Mucosa of stomach (tissue), 1 donor: ENCODE data around the gene TAMALIN.

ENCODE experiments used
- H3K27me3 ChIP-seq: one replicate; pipeline ENCODE4 v1.7.0; 2013; ENCODE audit warnings: mild to moderate bottlenecking, low read length; ENCODE audit not compliant: control insufficient read depth, insufficient read depth
- H3K36me3 ChIP-seq: one replicate; pipeline ENCODE4 v1.7.0; 2013; ENCODE audit warnings: low read length; ENCODE audit not compliant: control insufficient read depth, insufficient read depth
- H3K4me1 ChIP-seq: one replicate; pipeline ENCODE4 v1.7.0; 2013; ENCODE audit warnings: mild to moderate bottlenecking, low read length; ENCODE audit not compliant: control insufficient read depth, insufficient read depth
- H3K4me3 ChIP-seq: one replicate; pipeline ENCODE4 v1.7.0; 2013; ENCODE audit warnings: low read length
- H3K9ac ChIP-seq: one replicate; pipeline ENCODE4 v1.7.0; 2013; ENCODE audit warnings: mild to moderate bottlenecking, low read length, moderate library complexity
- H3K9me3 ChIP-seq: one replicate; pipeline ENCODE4 v1.7.0; 2013; ENCODE audit warnings: mild to moderate bottlenecking, low read length, moderate library complexity; ENCODE audit not compliant: control insufficient read depth
- donor health status: Pancreatic carcinoma.

TAMALIN gene

DNA sequence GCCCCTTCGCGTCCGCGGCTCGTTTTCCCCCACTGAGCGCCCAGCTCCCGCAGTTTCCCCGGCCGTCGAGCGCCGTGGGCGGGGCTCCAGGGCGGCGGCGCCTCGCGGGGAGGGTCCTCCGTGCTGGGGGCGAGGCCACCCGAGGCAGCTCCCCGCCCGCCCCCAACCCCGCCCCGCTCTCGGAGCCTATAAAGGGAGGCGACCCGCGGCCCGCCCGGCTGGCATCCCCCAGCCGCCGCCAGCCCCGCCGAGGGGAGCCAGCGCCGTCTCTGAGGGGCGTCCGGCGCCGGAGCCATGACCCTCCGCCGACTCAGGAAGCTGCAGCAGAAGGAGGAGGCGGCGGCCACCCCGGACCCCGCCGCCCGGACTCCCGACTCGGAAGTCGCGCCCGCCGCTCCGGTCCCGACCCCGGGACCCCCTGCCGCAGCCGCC is at the start of gene TAMALIN:
Gene TAMALIN (plus strand): TSS at position 221 of the 432 bp plus-strand sequence. CDS start 74 bp downstream, at position 295.
- peak within 1 kb of the TSS; percentile 63 for H3K9ac ChIP-seq
- H3K9me3 ChIP-seq = no peaks in the 10 kb centered on the region
- H3K27me3 ChIP-seq = peaks cover 36% of the 10 kb centered on the region
- H3K4me3 ChIP-seq = peak within 1 kb of the TSS; percentile 31
- peaks cover 29% of the 10 kb centered on the region for H3K4me1 ChIP-seq
- H3K36me3 ChIP-seq = no peaks in the 10 kb centered on the region

DNA sequence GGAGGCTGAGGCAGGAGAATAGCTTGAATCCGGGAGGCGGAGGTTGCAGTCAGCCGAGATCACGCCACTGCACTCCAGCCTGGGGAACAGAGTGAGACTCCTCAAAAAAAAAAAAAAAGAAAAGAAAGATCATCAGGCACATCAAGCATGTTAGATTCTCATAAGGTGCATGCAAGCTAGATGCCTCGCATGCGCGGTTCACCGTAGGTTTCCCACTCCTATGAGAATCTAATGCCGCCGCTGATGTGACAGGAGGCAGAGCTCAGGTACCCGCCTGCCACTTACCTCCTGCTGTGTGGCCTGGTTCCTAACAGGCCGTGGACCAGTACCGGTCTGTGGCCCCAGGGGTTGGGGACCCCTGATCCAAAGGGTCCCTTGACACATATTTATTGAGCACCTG is 48.2 kb upstream of the TAMALIN start:
- H3K4me3 ChIP-seq = no peak overlapping the region
- peaks cover 68% of the 10 kb centered on the region for H3K4me1 ChIP-seq
- no peaks in the 10 kb centered on the region for H3K36me3 ChIP-seq
- no peak overlapping the region for H3K9ac ChIP-seq
- no peaks in the 10 kb centered on the region for H3K9me3 ChIP-seq
- no peaks in the 10 kb centered on the region for H3K27me3 ChIP-seq

DNA sequence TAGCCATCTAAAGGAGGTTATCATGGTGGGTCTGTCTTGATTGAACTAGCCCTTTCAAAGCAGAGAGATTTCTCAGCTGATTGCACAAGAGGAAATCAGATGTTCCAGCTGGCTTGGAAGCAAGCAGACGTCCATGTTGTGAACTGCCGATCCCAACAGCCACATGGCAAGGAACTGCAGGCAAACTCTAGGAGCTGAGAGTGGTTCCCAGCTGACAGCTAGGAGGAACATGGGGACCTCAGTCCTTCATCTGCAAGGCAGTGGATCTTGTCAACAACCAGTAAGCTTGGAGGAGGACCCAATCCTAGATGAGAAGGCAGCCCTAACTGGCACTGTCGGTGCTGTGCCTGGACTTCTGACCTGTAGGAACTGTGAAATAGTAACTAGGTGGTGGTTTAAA is 47.5 kb upstream of the TAMALIN start:
- Histone ChIP-seq H3K36me3 (no peaks in the 10 kb centered on the region), H3K9me3 (no peaks in the 10 kb centered on the region), H3K4me1 (peaks cover 63% of the 10 kb centered on the region), H3K4me3 (no peak overlapping the region), H3K9ac (no peak overlapping the region), H3K27me3 (no peaks in the 10 kb centered on the region)

DNA sequence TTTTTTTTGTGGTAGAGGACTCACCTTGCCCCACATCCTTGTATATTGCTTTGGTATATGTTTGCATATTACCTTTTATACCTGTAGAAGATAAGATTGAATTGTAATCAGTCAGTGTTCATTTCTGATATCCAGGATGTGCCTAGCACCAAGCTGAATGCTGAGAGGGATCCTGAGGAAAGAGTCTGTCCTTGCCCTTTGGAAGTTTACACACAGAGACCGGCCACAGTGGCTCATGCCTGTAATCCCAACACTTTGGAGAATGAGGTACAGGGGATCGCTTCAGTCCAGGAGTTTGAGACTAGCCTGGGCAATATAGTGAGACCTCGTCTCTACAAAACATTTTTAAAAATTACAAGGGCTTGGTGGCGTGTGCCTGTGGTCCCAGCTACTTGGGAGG is 46.8 kb upstream of the TAMALIN start:
- Histone ChIP-seq H3K9ac (no peak overlapping the region), H3K27me3 (no peaks in the 10 kb centered on the region), H3K4me1 (peaks cover 60% of the 10 kb centered on the region), H3K4me3 (no peak overlapping the region), H3K9me3 (no peaks in the 10 kb centered on the region), H3K36me3 (no peaks in the 10 kb centered on the region)

DNA sequence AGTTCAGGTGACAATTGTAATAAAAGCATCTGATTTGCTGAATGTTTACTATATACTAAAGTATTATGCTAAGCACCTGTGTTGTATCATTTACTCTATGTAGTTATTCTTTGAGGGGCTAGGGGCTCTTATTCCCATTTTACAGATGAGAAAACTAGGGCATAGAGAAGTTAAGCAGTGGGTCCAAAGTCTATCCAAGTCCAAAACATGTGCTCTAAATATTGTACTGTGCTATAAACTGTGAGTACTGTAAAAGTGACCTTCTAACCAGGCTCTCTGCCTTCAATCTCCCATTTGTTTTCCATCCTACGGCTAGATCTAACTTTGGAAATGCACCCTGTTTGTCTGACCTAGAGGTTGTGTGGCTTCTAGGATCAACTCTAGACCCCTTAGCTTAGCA is 46.3 kb upstream of the TAMALIN start:
- no peak overlapping the region for H3K9ac ChIP-seq
- peaks cover 55% of the 10 kb centered on the region for H3K4me1 ChIP-seq
- no peak overlapping the region for H3K4me3 ChIP-seq
- no peaks in the 10 kb centered on the region for H3K9me3 ChIP-seq
- no peaks in the 10 kb centered on the region for H3K27me3 ChIP-seq
- H3K36me3 ChIP-seq = no peaks in the 10 kb centered on the region

DNA sequence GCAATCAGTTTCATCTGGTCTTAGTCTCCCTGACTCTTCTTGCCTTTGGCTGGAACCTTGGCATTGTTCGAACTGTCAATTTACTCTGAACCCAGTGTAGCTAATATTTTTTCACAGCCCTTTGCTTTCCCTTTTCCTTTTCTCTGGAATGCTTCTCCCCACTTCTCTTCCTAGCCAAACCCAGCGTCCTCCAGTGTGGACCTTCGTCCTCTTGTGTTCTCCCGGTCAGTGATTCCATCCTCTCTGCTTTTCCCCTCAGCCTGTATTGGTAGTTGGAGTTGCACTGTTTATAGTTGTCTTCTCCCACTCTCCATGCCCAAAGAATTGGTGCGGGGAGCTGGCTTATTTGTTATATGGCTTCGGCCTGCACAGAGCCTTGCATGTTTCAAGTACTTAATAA is 45.9 kb upstream of the TAMALIN start:
- Histone ChIP-seq H3K9ac (no peak overlapping the region), H3K27me3 (no peaks in the 10 kb centered on the region), H3K9me3 (no peaks in the 10 kb centered on the region), H3K36me3 (no peaks in the 10 kb centered on the region), H3K4me3 (no peak overlapping the region), H3K4me1 (peaks cover 51% of the 10 kb centered on the region)

DNA sequence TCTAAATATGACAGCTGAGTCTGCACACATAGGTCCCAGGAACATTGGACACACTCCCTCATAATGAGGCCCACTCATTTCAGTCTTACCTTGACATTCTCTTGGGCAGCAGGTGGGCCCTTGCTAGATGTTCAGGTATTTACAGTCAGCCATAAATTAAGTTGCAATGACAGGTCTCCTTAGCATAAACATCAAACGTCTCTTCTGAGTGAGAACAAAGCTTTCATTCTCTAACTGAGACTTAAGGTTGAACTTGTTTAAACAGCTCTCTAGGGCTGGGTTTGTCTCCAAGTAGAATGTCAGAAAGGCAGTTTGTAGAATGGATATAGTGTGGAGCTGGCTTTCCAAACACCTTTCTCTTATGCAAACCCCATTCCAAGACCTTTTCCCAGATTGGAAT is 44.9 kb upstream of the TAMALIN start:
- Histone ChIP-seq H3K36me3 (no peaks in the 10 kb centered on the region), H3K4me3 (no peak overlapping the region), H3K9me3 (no peaks in the 10 kb centered on the region), H3K27me3 (no peaks in the 10 kb centered on the region), H3K9ac (no peak overlapping the region), H3K4me1 (peaks cover 42% of the 10 kb centered on the region)

DNA sequence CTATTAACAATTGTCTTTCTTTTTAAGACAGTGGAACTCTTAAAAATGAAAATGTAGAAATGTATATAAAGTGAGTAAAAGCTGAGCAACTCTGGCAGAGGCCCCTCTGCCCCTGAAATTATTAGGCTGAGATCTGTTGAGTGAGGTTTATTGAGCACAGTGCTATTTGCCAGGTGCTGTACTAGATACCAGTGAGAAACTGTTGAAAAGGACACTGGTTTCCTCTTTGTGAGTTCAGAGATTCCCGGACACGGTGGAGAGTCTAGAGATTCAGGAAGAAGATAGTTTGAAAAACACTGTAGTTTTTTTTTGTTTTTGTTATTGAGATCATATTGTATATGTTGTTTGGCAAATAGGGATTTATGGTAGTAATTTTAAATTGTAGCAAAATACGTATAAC is 44.0 kb upstream of the TAMALIN start:
- Histone ChIP-seq H3K9ac (no peak overlapping the region), H3K4me3 (no peak overlapping the region), H3K36me3 (no peaks in the 10 kb centered on the region), H3K27me3 (no peaks in the 10 kb centered on the region), H3K9me3 (no peaks in the 10 kb centered on the region), H3K4me1 (peaks cover 38% of the 10 kb centered on the region)

DNA sequence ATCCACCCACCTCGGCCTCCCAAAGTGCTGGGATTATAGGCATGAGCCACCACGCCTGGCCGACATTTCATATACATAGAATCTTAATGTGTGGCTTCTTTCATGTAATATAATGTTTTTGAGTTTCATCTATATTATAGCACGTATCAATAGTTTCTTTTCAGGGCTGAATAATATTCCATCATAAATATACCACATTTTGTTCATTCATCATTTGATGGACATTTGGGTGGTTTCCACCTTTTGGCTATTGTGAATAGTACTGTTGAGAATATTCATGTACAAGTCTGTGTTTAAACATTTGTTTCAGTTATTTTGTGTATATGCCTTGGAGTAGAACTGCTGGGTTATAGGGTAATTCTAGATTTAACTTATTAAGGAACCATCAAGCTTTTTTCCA is 43.3 kb upstream of the TAMALIN start:
- H3K9ac ChIP-seq = no peak overlapping the region
- no peaks in the 10 kb centered on the region for H3K9me3 ChIP-seq
- H3K4me3 ChIP-seq = no peak overlapping the region
- no peaks in the 10 kb centered on the region for H3K27me3 ChIP-seq
- peaks cover 33% of the 10 kb centered on the region for H3K4me1 ChIP-seq
- no peaks in the 10 kb centered on the region for H3K36me3 ChIP-seq

DNA sequence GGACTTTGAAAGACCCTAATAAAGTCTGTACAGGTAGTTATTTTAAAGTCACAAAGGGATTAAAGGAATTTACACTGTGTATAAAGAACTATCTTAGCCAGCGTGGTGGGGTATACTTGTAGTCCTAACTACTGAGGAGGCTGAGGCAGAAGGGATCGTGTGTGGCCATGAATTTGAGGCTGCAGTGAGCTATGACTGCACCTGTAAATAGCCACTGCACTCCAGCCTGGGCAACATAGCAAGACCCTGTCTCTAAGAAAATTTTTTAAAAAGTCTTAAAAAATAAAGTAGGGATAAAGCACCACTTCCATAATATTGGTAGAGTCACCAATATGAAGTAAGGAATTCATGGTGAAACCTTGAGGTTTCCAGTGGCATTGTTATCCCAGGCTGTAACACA is 37.1 kb upstream of the TAMALIN start:
- Histone ChIP-seq H3K9me3 (no peaks in the 10 kb centered on the region), H3K4me1 (peaks cover 37% of the 10 kb centered on the region), H3K36me3 (no peaks in the 10 kb centered on the region), H3K9ac (no peak overlapping the region), H3K27me3 (no peaks in the 10 kb centered on the region), H3K4me3 (no peak overlapping the region)

DNA sequence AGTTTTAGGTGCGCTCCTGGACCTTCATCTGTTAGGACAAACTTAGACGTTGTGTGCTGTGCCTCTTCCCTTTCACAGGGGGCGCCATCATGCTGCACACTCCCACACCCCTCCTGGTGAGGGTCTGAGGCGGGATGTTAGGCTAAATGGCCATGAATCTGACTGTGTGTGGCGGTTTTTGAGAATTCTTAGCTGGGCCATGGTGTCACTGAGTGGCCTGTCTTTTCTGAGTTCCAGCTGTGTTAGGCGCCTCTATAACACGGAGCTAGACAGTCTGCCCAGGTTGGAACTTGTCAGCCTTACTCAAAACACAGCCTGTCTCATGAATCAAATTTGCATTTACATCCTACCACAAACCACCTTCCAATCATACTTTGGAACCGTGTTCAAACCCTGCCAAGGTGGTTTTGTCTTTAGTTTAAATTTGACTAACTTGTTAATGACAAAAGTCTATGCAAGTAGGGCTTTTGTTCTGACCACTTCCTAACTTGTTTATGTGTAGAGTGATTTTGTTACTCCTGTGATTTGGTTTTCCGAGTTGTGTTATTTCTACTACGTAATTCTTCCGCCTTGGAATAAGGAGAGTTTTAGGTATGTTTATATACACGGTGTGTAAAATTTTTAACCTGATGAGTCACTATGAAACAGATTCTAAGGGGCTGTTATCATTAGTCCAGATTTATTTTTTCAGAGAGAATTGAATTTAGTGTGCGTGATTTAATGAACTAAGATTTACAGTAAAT is 35.7 kb upstream of the TAMALIN start:
- peaks cover 6% of the 10 kb centered on the region for H3K36me3 ChIP-seq
- H3K4me1 ChIP-seq = peaks cover 49% of the 10 kb centered on the region
- no peak overlapping the region for H3K9ac ChIP-seq
- no peak overlapping the region for H3K4me3 ChIP-seq
- no peaks in the 10 kb centered on the region for H3K9me3 ChIP-seq
- H3K27me3 ChIP-seq = no peaks in the 10 kb centered on the region

DNA sequence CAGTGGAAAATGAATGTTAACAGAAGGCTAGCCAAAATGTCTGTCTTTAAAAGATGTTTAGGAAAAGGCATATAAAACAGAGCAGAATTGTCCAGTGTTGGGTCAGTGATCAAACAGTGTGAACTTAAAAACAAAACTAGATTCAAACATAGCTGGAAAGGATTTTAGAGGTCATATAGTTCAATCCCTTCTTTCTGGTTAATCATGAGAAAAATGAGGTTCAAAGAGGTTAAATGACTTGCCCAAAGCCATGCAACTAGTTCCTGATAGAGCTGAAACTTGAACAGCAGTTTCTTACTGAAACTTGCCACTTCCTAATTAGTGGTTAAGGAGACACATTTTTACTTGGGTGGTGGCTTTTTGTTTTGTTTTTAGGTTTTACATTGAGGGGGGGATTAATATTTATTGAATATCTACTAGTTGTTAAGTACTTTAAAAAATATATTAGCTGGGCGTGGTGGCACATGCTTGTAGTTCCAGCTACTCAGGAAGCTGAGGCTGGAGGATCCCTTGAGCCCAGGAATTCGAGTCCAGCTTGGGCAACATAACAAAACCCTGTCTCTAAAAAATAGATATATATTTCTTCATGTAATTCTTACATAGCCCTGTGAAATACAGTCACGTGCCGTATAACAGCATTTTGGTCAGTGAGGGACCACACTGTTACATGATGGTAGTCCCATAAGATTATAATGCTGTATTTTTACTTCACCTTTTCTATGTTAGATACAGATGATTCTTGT is 34.9 kb upstream of the TAMALIN start:
- H3K27me3 ChIP-seq = no peaks in the 10 kb centered on the region
- H3K4me1 ChIP-seq = peaks cover 56% of the 10 kb centered on the region
- H3K36me3 ChIP-seq = peaks cover 10% of the 10 kb centered on the region
- no peak overlapping the region for H3K4me3 ChIP-seq
- H3K9ac ChIP-seq = no peak overlapping the region
- no peaks in the 10 kb centered on the region for H3K9me3 ChIP-seq
